ENCODE measurements around the gene IL12RB1. TPM values are rescaled to one million over a fixed set of nuclear protein-coding genes. Genes with fewer than 3 reads are reported as not detected.
"Not testable (repeated sequence)": the region's sequence is repeated elsewhere in the genome, so short reads cannot be mapped to it uniquely, and the experiment has no call there.

IL12RB1 gene
- total RNA-seq, 3 donors from 2014 or later: 1.8 to 4.0 (median 2.2) TPM

DNA sequence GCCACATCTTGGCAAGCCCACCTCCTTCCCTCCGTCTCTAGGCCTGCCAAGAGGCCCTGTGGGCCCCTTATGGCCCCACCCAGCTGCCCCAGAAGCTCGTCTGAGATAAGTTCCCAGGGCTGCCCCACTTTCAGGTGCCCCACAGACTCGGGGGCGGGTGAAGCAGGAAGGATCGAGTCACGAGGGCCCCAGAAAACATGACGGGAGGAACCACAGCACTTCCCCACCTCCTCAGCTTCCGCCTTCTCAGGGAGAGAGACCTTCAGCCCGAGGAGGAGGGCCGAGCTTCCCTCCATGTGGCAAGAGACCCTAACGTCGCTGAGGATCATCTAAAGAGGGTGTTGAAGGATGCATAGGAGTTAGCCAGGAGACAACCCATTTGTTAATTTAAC lies 4.5 kb upstream of the IL12RB1 start:
- Histone ChIP-seq H3K4me3 (no peak overlapping the region), H3K9me3 (no peaks in the 10 kb centered on the region), H3K36me3 (ENCODE audit: low read depth) (no peaks in the 10 kb centered on the region), H3K4me1 (ENCODE audit: low read depth) (peaks cover 3% of the 10 kb centered on the region)
- TF ChIP-seq CTCF (IDR thresholded peaks at IDR 0.05): no peak
- intact Hi-C loops (cut with DNase I, micrococcal nuclease): no loop called here
- ATAC-seq (peak; percentile 77), DNase-seq (peak; percentile 62 to 90 (median 65))

DNA sequence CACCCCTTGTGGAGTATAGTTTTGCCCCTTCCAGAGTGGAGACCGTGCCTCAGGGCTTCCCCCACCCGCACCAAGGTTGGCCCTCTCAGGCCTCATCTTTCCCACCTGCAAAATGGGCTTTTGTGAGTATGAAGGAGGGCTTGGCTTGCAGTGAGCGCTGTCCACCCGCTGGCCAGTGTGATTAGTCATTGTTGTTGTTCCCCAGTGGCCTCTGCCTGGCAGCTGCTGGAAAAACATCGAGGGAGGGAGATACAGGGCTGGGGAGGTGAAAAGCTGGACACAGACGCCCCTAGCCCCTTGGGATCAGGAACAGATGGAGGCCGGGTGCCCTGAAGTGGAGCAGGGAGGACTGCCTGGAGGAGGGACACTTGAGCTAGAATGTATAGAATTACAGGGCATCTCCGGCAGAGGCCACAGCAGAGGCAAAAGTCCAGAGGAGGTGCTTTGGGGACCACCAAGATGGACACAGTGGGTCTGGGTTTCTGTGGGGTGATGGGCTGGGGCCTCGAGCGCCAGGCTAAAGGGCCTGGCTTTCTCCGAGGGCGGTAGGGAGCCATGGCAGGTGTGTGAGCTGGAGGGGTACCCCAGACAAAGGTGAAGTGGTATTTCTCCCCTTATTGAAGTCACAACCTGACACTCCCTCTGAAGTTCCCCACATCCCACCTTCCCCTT lies 3.9 kb upstream of the IL12RB1 start:
- Histone ChIP-seq H3K9me3 (no peaks in the 10 kb centered on the region), H3K4me1 (ENCODE audit: low read depth) (peaks cover 3% of the 10 kb centered on the region), H3K36me3 (ENCODE audit: low read depth) (no peaks in the 10 kb centered on the region), H3K4me3 (no peak overlapping the region)
- intact Hi-C loops (cut with DNase I, micrococcal nuclease): no loop called here
- DNase-seq (no peak), ATAC-seq (no peak)
- no peak for TF ChIP-seq CTCF (IDR thresholded peaks at IDR 0.05)

GRCh38 chr19:18089726-18090125 lies 3.0 kb upstream of the IL12RB1 start:
- TF ChIP-seq CTCF (IDR thresholded peaks at IDR 0.05): no peak
- Histone ChIP-seq H3K9me3 (no peaks in the 10 kb centered on the region), H3K4me3 (no peak overlapping the region), H3K4me1 (ENCODE audit: low read depth) (peaks cover 3% of the 10 kb centered on the region), H3K36me3 (ENCODE audit: low read depth) (no peaks in the 10 kb centered on the region)
- intact Hi-C loops (cut with DNase I, micrococcal nuclease): no loop called here
- ATAC-seq (no peak), DNase-seq (no peak)

- peak in 2 of 3 donors; percentile 51 to 66 for DNase-seq
- H3K9me3 ChIP-seq; H3K4me1 ChIP-seq (ENCODE audit: low read depth); H3K4me3 ChIP-seq; intact Hi-C loops (cut with DNase I, micrococcal nuclease); H3K36me3 ChIP-seq (ENCODE audit: low read depth): not testable (repeated sequence)
- peak; percentile 69 for ATAC-seq
Observed at GRCh38 chr19:18089096-18089541, 2.4 kb upstream of the IL12RB1 start.

GRCh38 chr19:18085702-18086457 lies 854 bp downstream of the IL12RB1 start:
- H3K9me3 ChIP-seq: no peaks in the 10 kb centered on the region
- DNase-seq: no peak
- H3K4me3 ChIP-seq: no peak overlapping the region
- no peak for TF ChIP-seq CTCF (IDR thresholded peaks at IDR 0.05)
- peaks cover 2% of the 10 kb centered on the region for H3K4me1 ChIP-seq (ENCODE audit: low read depth)
- no peaks in the 10 kb centered on the region for H3K36me3 ChIP-seq (ENCODE audit: low read depth)
- no peak for ATAC-seq
- intact Hi-C loops (cut with DNase I, micrococcal nuclease): no loop called here

GRCh38 chr19:18083929-18084684 lies 2.6 kb downstream of the IL12RB1 start:
- ATAC-seq: no peak

More at GRCh38 chr19:18083929-18084684, 2.6 kb downstream of the IL12RB1 start:
- TF ChIP-seq CTCF (IDR thresholded peaks at IDR 0.05): no peak
- no peak for DNase-seq
- no peak overlapping the region for H3K4me3 ChIP-seq
- H3K4me1 ChIP-seq (ENCODE audit: low read depth): no peaks in the 10 kb centered on the region
- no peaks in the 10 kb centered on the region for H3K36me3 ChIP-seq (ENCODE audit: low read depth)
- intact Hi-C loops (cut with DNase I, micrococcal nuclease): no loop called here
- H3K9me3 ChIP-seq: no peaks in the 10 kb centered on the region

Data from mucosa of descending colon (tissue), 3 donors.